Raji (cell line): ENCODE measurements around the gene RCC2.

Experiments used
- POLR2A ChIP-seq: IDR thresholded peaks from 2 replicates; pipeline ENCODE4 v1.6.1; 2011; ENCODE audit warnings: low read depth, low read length, control low read depth; ENCODE audit not compliant: insufficient read depth

The RCC2 gene

DNA sequence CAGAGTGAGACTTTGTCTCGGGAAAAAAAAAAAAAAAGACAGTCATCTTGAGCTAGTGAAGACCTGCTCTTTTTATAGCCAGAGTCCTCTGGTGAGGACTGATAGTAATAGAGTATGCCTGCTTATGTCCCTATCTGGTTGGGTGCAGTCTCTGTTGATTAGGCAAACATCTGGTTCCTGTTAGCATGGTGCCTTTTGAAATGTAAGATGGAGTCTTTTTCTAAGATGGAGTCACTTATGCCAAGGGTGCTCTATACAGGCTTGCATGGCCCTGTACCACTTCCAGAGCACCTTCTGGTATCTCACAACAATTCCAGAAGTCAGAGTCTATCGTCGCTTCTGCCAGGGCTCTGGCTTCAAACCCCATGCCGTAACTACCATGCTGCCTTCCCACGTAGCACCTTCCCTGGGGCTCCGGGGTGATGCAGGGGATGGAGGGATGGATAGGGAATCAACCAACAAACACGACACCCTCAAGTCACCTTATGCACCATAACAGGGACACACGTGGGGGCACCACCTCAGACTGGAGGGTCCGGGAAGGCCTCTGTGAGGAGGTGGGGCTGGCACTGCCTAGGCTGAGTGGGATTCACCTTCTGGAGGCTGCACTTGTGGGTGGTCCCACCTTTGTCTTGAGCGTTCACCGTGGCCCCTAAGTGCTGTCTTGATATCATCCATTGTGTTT, 79.1 kb downstream of the RCC2 start:
- no peak for TF ChIP-seq POLR2A

DNA sequence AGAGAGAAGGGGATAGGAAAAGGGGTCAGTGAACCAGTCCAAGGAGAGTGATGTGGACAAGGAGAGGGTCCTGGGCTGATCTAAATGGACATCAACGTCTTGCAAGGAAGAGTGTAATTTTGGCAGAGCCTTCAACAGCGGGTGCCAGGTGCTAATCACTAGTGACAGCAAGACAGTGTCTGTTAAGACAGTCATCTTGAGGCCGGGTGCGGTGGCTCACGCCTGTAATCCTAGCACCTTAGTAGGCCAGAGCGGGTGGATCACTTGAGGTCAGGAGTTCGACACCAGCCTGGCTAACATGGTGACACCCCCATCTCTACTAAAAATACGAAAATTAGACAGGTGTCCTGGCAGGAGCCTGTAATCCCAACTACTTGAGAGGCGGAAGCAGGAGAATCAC, 79.7 kb downstream of the RCC2 start:
- no peak for TF ChIP-seq POLR2A

DNA sequence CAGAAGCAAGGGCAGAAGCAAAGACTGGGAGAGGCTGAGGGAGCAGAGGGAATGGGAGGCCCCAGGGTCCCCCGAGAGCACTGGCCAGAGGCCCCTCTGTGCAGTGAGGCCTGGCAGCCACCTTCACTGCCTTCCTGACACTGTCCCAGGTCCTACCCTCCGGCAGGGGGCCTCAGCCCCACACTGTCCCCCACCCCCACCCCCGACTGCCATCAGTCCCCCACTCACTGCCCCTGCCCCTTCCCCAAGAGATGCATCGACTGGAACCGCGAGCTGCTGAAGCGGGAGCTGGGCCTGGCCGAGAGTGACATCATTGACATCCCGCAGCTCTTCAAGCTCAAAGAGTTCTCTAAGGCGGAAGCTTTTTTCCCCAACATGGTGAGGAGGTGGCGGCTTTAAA, 80.4 kb downstream of the RCC2 start:
- TF ChIP-seq POLR2A, result no peak

DNA sequence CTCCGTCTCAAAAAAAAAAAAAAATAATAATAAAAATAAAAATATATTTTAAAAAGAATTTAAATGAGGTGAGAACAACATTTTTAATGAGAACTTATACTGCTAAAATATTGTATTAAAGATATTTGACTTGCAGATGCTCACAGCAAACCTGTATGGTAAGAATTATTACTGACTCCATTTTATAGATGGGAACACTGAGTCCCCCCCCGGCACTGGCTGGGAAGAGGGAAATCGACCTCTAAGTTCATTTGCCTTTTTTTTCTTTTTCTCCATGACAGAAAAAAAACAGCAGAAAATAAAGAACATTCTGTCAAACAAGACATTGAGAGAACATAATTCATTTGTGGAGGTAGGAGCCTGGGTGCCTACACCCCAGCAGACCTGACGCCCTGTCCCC, 80.9 kb downstream of the RCC2 start:
- TF ChIP-seq POLR2A, result no peak
